Measurements from ENCODE around the gene TTLL5.

TTLL5 gene

GRCh38 chr14:75702616-75703261, 41.7 kb downstream of the TTLL5 start:
- TF ChIP-seq POLR2AphosphoS5 (IDR thresholded peaks at IDR 0.05; ENCODE audit: low read depth): no peak
- no peak for TF ChIP-seq GABPA (IDR thresholded peaks at IDR 0.05; ENCODE audit: low read depth)
- no peak for TF ChIP-seq SPI1 (IDR thresholded peaks at IDR 0.05; ENCODE audit: borderline replicate concordance, low read depth)
- TF ChIP-seq REST (IDR thresholded peaks at IDR 0.05; ENCODE audit: insufficient replicate concordance, low read depth): no peak
- no peak for TF ChIP-seq CTCF (IDR thresholded peaks at IDR 0.05; ENCODE audit: insufficient read depth, low read length)
- Histone ChIP-seq H3K4me3 (replicated peaks; ENCODE audit: insufficient read depth, low read length) (no peak overlapping the region), H3K27me3 (ENCODE audit: insufficient read depth, poor library complexity, severe bottlenecking) (no peaks in the 10 kb centered on the region), H3K27ac (replicated peaks) (no peak overlapping the region)
- DNase-seq (ENCODE audit: low read depth in 1 of 2, low spot score in 1 of 2): no peak

- Histone ChIP-seq H3K27me3 (ENCODE audit: insufficient read depth, poor library complexity, severe bottlenecking) (no peaks in the 10 kb centered on the region), H3K27ac (replicated peaks) (no peak overlapping the region), H3K4me3 (replicated peaks; ENCODE audit: insufficient read depth, low read length) (no peak overlapping the region)
- DNase-seq (ENCODE audit: low read depth in 1 of 2, low spot score in 1 of 2): no peak
- no peak for TF ChIP-seq GABPA (IDR thresholded peaks at IDR 0.05; ENCODE audit: low read depth)
- TF ChIP-seq REST (IDR thresholded peaks at IDR 0.05; ENCODE audit: insufficient replicate concordance, low read depth): no peak
- TF ChIP-seq SPI1 (IDR thresholded peaks at IDR 0.05; ENCODE audit: borderline replicate concordance, low read depth): no peak
- TF ChIP-seq CTCF (IDR thresholded peaks at IDR 0.05; ENCODE audit: insufficient read depth, low read length): no peak
- TF ChIP-seq POLR2AphosphoS5 (IDR thresholded peaks at IDR 0.05; ENCODE audit: low read depth): no peak
Observed at GRCh38 chr14:75703467-75703866, 42.4 kb downstream of the TTLL5 start.

GRCh38 chr14:75705014-75705413, 44.0 kb downstream of the TTLL5 start:
- no peak overlapping the region for H3K27ac ChIP-seq (replicated peaks)
- TF ChIP-seq REST (IDR thresholded peaks at IDR 0.05; ENCODE audit: insufficient replicate concordance, low read depth) (no peak), GABPA (IDR thresholded peaks at IDR 0.05; ENCODE audit: low read depth) (no peak), SPI1 (IDR thresholded peaks at IDR 0.05; ENCODE audit: borderline replicate concordance, low read depth) (no peak), POLR2AphosphoS5 (IDR thresholded peaks at IDR 0.05; ENCODE audit: low read depth) (no peak), CTCF (IDR thresholded peaks at IDR 0.05; ENCODE audit: insufficient read depth, low read length) (no peak)
- DNase-seq (ENCODE audit: low read depth in 1 of 2, low spot score in 1 of 2): no peak

More at GRCh38 chr14:75705014-75705413, 44.0 kb downstream of the TTLL5 start:
- H3K4me3 ChIP-seq (replicated peaks; ENCODE audit: insufficient read depth, low read length): no peak overlapping the region
- H3K27me3 ChIP-seq (ENCODE audit: insufficient read depth, poor library complexity, severe bottlenecking): no peaks in the 10 kb centered on the region
